SU-DHL-6 (cell line): ENCODE results near the gene DCUN1D2.

Source experiments
- H2AFZ ChIP-seq: fragments of 200-600 bp; sonication (generic); 2 replicates; pipeline ENCODE4 v1.6.1; 2014; ENCODE audit warnings: low read depth, mild to moderate bottlenecking, moderate library complexity, mixed read lengths, antibody characterized with exemption, low read length; ENCODE audit not compliant: severe bottlenecking
- H3F3A ChIP-seq: fragments of 200-600 bp; shearing (Covaris generic); 2 replicates; pipeline ENCODE4 v1.6.0; 2016; ENCODE audit warnings: antibody characterized with exemption, mild to moderate bottlenecking; ENCODE audit not compliant: insufficient read depth
- H3K27ac ChIP-seq: fragments of 200-600 bp; sonication (generic); 2 replicates; pipeline ENCODE4 v1.5.1; 2016; ENCODE audit warnings: low read depth, mild to moderate bottlenecking, low read length, moderate library complexity, mixed read lengths
- H3K27me3 ChIP-seq: fragments of 200-600 bp; sonication (generic), shearing (Covaris generic); 2 replicates; pipeline ENCODE4 v1.6.0; 2014; ENCODE audit warnings: mild to moderate bottlenecking, low read length
- H3K36me3 ChIP-seq: fragments of 200-600 bp; sonication (generic); 2 replicates; pipeline ENCODE4 v1.6.1; 2014; ENCODE audit warnings: mild to moderate bottlenecking, low read length, mixed read lengths
- H3K4me2 ChIP-seq: fragments of 300-600, 200-600 bp; shearing (Covaris generic), sonication (generic); 2 replicates; pipeline ENCODE4 v1.6.0; 2014; ENCODE audit warnings: low read length, low read depth, mild to moderate bottlenecking; ENCODE audit not compliant: poor library complexity, severe bottlenecking
- H3K4me3 ChIP-seq: fragments of 200-600 bp; sonication (generic); 2 replicates; pipeline ENCODE4 v1.5.1; 2014; ENCODE audit warnings: antibody characterized with exemption, low read length, mild to moderate bottlenecking, mixed read lengths; ENCODE audit not compliant: insufficient read depth, poor library complexity, severe bottlenecking
- H3K79me2 ChIP-seq: fragments of 200-600 bp; sonication (generic); 2 replicates; pipeline ENCODE4 v1.6.1; 2014; ENCODE audit warnings: mild to moderate bottlenecking, low read length, moderate library complexity; ENCODE audit not compliant: insufficient read depth
- H3K9ac ChIP-seq: fragments of 200-600 bp; sonication (generic); 2 replicates; pipeline ENCODE4 v1.7.0; 2014; ENCODE audit warnings: mild to moderate bottlenecking, low read length
- H3K9me2 ChIP-seq: fragments of 200-600 bp; sonication (generic); replicated peaks from 2 replicates; pipeline ENCODE4 v1.6.1; 2014; ENCODE audit warnings: low read length; ENCODE audit not compliant: insufficient read depth
- H3K9me3 ChIP-seq: fragments of 200-600 bp; sonication (generic); 2 replicates; pipeline ENCODE4 v1.6.1; 2014; ENCODE audit warnings: low read length, mixed read lengths; ENCODE audit not compliant: insufficient read depth
- H4K20me1 ChIP-seq: fragments of 200-600 bp; sonication (generic); 2 replicates; pipeline ENCODE4 v1.6.1; 2014; ENCODE audit warnings: low read depth, mild to moderate bottlenecking, antibody characterized with exemption, low read length, moderate library complexity, mixed read lengths
- EZH2phosphoT487 ChIP-seq: fragments of 200-600 bp; sonication (generic), shearing (Covaris generic); conservative IDR thresholded peaks from 2 replicates; pipeline ENCODE4 v1.6.1; 2018; ENCODE audit warnings: mild to moderate bottlenecking, antibody characterized with exemption, low read length, moderate library complexity, mixed read lengths
- TF ChIP-seq, protein P1 (sequence below): fragments of 200-600 bp; sonication (generic); IDR thresholded peaks from one replicate; pipeline ENCODE4 v1.5.1; 2017; ENCODE audit warnings: antibody characterized with exemption, mild to moderate bottlenecking, low read length, moderate library complexity; ENCODE audit not compliant: insufficient read depth, poor library complexity, severe bottlenecking

Gene DCUN1D2

GRCh38 chr13:113420833-113421600, 69.5 kb downstream of the DCUN1D2 start:
- Histone ChIP-seq H3K4me3 (no peak overlapping the region), H3K27ac (no peak overlapping the region), H3K27me3 (no peaks in the 10 kb centered on the region), H3K9ac (no peak overlapping the region), H4K20me1 (no peaks in the 10 kb centered on the region), H3F3A (no peaks in the 10 kb centered on the region), H3K9me3 (no peaks in the 10 kb centered on the region), H3K79me2 (no peaks in the 10 kb centered on the region), H3K36me3 (no peaks in the 10 kb centered on the region), H3K4me2 (no peak overlapping the region), H2AFZ (no peak overlapping the region), H3K9me2 (no peaks in the 10 kb centered on the region)
- no peak for TF ChIP-seq EZH2phosphoT487
- TF ChIP-seq, protein P1, sequence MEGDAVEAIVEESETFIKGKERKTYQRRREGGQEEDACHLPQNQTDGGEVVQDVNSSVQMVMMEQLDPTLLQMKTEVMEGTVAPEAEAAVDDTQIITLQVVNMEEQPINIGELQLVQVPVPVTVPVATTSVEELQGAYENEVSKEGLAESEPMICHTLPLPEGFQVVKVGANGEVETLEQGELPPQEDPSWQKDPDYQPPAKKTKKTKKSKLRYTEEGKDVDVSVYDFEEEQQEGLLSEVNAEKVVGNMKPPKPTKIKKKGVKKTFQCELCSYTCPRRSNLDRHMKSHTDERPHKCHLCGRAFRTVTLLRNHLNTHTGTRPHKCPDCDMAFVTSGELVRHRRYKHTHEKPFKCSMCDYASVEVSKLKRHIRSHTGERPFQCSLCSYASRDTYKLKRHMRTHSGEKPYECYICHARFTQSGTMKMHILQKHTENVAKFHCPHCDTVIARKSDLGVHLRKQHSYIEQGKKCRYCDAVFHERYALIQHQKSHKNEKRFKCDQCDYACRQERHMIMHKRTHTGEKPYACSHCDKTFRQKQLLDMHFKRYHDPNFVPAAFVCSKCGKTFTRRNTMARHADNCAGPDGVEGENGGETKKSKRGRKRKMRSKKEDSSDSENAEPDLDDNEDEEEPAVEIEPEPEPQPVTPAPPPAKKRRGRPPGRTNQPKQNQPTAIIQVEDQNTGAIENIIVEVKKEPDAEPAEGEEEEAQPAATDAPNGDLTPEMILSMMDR: no peak

GRCh38 chr13:113420232-113420631, 70.3 kb downstream of the DCUN1D2 start:
- Histone ChIP-seq H4K20me1 (no peaks in the 10 kb centered on the region), H3K9me2 (no peaks in the 10 kb centered on the region), H3K9me3 (no peaks in the 10 kb centered on the region), H3K79me2 (no peaks in the 10 kb centered on the region), H3K36me3 (no peaks in the 10 kb centered on the region), H3K9ac (no peak overlapping the region), H3F3A (no peaks in the 10 kb centered on the region), H3K27ac (no peak overlapping the region), H3K4me2 (no peak overlapping the region), H3K27me3 (no peaks in the 10 kb centered on the region), H3K4me3 (no peak overlapping the region), H2AFZ (no peak overlapping the region)
- TF ChIP-seq, protein P1: no peak
- TF ChIP-seq EZH2phosphoT487: no peak

- Histone ChIP-seq H3K4me3 (no peak overlapping the region), H4K20me1 (no peaks in the 10 kb centered on the region), H3K27ac (no peak overlapping the region), H3F3A (no peaks in the 10 kb centered on the region), H3K36me3 (no peaks in the 10 kb centered on the region), H3K9me2 (no peaks in the 10 kb centered on the region), H3K9me3 (no peaks in the 10 kb centered on the region), H3K4me2 (no peak overlapping the region), H2AFZ (no peak overlapping the region), H3K79me2 (no peaks in the 10 kb centered on the region), H3K9ac (no peak overlapping the region), H3K27me3 (no peaks in the 10 kb centered on the region)
- no peak for TF ChIP-seq EZH2phosphoT487
- TF ChIP-seq, protein P1: no peak
Observed at GRCh38 chr13:113419531-113420193, 70.8 kb downstream of the DCUN1D2 start.
